ENCODE data around the gene ROBO1. TPM values are rescaled to one million over a fixed set of nuclear protein-coding genes. Genes with fewer than 3 reads are reported as not detected.

Gene ROBO1
- total RNA-seq, 8 experiments from 2014 or later: 45.0 to 147 (median 67.8) TPM

DNA sequence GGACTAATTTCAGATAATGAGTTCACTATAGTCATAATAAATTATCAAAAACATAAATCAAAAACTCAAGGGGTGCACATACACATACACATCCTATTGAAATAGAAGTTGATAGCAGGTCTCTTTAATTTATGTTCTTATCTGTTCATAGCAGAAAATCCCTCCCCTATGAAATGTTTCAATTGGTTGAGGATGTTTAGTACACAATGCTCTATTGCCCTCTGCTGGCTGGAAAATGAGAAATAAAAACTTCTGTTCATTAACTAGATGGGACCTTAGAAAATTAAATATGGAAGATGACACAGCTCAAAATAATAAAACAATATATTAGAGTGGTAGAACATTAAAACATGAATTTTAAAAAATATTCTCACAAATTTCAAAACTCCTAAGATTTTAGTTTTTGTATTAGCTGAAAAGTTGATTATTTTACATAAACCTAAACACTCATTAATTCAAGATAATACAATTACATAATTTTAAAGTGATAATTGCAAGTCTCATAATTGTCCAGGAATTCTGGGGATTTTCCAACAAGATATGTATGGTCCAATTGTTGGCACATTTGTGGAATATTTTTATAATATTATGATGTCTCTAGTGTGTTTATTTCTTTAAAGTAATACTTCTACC is 735.0 kb downstream of the ROBO1 start:
- H3K4me3 ChIP-seq: no peak overlapping the region
- H3K27ac ChIP-seq: no peak overlapping the region
- peak in 4 of 8 experiments; percentile 14 to 63 (median 48) for ATAC-seq (replicated peaks in 6 of 8)
- no peaks in the 10 kb centered on the region for H3K4me1 ChIP-seq (replicated peaks in 1 of 2)
- in situ Hi-C loops (cut with MboI; ENCODE audit: low pct_unique_long_range_greater_than_20kb in 2 of 9, low sequenced_read_pairs in 9 of 9, unreplicated experiment in 9 of 9): loop anchor here in 3 of 9 experiments (10.0 to 25.0 kb wide), 2 partner anchors 368 to 371 kb away; no protein-coding TSS in a partner anchor

DNA sequence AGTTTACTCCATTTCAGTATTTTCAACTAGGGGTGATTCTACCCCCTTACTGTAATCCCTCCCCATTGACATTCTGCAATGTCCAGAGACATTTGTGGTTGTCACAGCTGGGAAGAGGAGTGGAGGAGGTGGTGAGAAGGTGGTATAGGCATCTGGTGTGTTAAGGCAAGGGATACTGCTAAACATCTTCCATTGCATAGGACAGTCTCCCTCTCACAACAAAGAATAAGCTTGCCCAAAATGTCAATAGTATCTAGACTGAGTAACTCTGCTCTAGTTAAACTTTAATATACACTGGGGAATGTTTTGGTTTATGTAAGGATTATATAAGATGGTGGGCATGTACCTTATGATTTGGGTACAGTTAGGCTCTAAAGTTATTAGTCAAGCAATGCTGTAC is 737.6 kb downstream of the ROBO1 start:
- Histone ChIP-seq H3K4me3 (no peak overlapping the region), H3K27ac (no peak overlapping the region), H3K4me1 (replicated peaks in 1 of 2) (no peaks in the 10 kb centered on the region)
- in situ Hi-C loops (cut with MboI; ENCODE audit: low pct_unique_long_range_greater_than_20kb in 2 of 9, low sequenced_read_pairs in 9 of 9, unreplicated experiment in 9 of 9): loop anchor here in 3 of 9 experiments (10.0 to 25.0 kb wide), 2 partner anchors 365 to 368 kb away; no protein-coding TSS in a partner anchor
- ATAC-seq (replicated peaks in 6 of 8): no peak

DNA sequence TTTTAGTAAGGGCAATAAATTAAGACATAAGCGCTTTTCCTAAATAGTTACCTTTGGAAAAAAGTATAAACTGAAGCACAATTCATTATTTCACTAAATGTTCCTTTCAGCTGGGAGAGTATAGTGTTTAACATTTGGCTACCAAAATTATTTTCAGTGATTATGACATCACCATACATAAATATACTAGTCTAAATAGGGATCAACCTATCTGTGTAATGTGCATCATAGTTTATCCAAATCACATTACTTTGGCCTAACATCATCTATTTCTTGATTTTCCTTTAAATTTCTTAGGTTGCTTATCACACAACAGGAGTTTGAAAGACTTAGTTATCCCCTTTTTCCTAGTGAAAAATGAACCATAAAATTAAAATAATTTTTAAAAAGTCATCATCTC is 738.9 kb downstream of the ROBO1 start:
- Histone ChIP-seq H3K4me3 (no peak overlapping the region), H3K4me1 (replicated peaks in 1 of 2) (no peaks in the 10 kb centered on the region), H3K27ac (no peak overlapping the region)
- in situ Hi-C loops (cut with MboI; ENCODE audit: low pct_unique_long_range_greater_than_20kb in 2 of 9, low sequenced_read_pairs in 9 of 9, unreplicated experiment in 9 of 9): loop anchor here in 3 of 9 experiments (10.0 to 25.0 kb wide), 2 partner anchors 364 to 367 kb away; no protein-coding TSS in a partner anchor
- WGBS, 10 experiments: 88 to 100% (median 100%) methylated on average over 1 of the region's 1 CpG; no CpG with 5 or more reads in 2 of the 10 experiments
- no peak for ATAC-seq (replicated peaks in 6 of 8)

DNA sequence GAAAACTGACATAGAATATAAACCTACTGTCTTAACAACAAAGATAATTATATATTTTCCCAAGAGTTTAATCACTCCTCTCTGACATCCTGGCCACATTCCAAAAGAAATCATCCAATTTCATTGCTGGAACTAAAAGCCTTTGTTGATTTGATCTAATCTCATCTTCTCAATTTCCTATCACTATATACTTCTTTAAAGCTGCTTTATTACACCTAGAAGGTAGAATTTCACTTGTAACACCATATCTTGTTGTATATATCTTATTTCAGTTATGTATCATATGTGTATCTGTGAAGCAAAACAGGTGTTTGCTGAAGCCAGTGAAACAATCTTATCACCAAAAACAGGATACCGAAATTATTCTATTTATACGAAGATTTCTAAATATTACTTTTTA is 740.2 kb downstream of the ROBO1 start:
- no peaks in the 10 kb centered on the region for H3K4me1 ChIP-seq (replicated peaks in 1 of 2)
- H3K4me3 ChIP-seq: no peak overlapping the region
- ATAC-seq (replicated peaks in 6 of 8): no peak
- no peak overlapping the region for H3K27ac ChIP-seq
- WGBS, 10 experiments: 75 to 100% (median 96%) methylated on average over 2 of the region's 2 CpGs; no CpG with 5 or more reads in 1 of the 10 experiments
- in situ Hi-C loops (cut with MboI; ENCODE audit: low pct_unique_long_range_greater_than_20kb in 2 of 9, low sequenced_read_pairs in 9 of 9, unreplicated experiment in 9 of 9): loop anchor here in 3 of 9 experiments (10.0 to 25.0 kb wide), 2 partner anchors 363 to 365 kb away; no protein-coding TSS in a partner anchor

DNA sequence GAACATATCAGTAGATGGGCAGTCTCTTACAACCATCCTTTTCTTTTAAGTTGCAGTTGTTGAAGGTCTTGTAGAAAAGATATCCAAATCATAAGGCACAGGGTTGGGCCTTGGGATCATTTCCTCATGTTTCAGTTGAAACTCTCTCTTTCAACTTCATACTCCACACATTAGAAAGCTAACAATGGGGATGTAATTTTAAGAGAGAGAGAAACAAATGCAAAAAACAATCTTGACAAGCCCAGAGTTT is 747.9 kb downstream of the ROBO1 start:
- H3K4me1 ChIP-seq (replicated peaks in 1 of 2): peaks cover 5 to 21% of the 10 kb centered on the region in 2 donors
- in situ Hi-C loops (cut with MboI; ENCODE audit: low pct_unique_long_range_greater_than_20kb in 2 of 9, low sequenced_read_pairs in 9 of 9, unreplicated experiment in 9 of 9): loop anchor here in 4 of 9 experiments (10.0 to 25.0 kb wide), 3 partner anchors 355 to 1983 kb away; partner anchors contain the start of gene ROBO2 (in 1 of the 4)
- H3K27ac ChIP-seq: no peak overlapping the region
- peak overlapping the region; percentile 69 to 93 (median 72) for H3K4me3 ChIP-seq
- peak in 1 of 8 experiments; percentile 0 for ATAC-seq (replicated peaks in 6 of 8)

DNA sequence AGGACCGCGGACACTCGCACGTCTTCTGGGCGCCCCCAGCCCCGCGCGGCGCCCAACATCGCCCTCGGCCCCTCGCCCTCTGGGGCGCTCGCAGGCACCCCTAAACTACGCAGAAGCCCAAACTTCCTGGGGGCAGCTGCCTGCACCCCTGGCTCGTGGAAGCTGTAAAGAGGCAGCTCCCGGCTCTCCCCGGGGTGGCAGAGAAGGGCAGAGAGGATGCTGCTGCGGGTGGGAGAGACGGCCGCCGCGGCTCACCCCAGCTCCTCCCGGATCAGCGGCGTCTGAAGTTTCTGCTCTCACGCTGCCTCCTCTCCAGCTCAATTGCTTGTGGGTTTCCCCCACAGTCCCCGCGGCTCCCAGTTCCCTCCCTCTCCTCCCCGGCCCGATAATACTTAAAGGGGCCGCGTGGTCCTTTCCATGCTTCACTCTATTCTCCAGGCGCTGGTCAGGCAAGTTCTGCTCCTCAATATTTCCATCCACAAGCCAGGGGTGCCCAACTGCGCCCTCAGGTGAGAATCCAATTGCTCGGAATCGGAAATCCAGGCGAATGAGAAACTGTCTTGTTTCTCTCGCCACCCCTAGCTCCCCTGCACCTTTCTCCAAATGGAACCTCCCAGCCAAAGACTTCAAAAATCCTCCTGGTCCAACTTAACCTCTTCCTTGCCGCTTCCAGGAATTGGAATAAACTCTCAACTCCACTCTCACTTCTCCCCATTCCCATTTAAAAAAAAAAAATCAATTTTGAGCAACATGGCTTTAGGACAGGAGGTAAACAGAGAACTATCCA is 748.5 kb downstream of the ROBO1 start:
- ATAC-seq (replicated peaks in 6 of 8): peak; percentile 79 to 87 (median 82)
- Histone ChIP-seq H3K4me1 (replicated peaks in 1 of 2) (peaks cover 5 to 25% of the 10 kb centered on the region in 2 donors), H3K4me3 (peak overlapping the region; percentile 69 to 93 (median 72)), H3K27ac (peak overlapping the region; percentile 94 to 96)
- WGBS, 10 experiments: 0 to 10% (median 1%) methylated on average over 1 to 15 of the region's 40 CpGs; no CpG with 5 or more reads in 4 of the 10 experiments
- in situ Hi-C loops (cut with MboI; ENCODE audit: low pct_unique_long_range_greater_than_20kb in 2 of 9, low sequenced_read_pairs in 9 of 9, unreplicated experiment in 9 of 9): loop anchor here in 3 of 9 experiments (25.0 kb wide), 2 partner anchors 357 to 1982 kb away; partner anchors contain the start of gene ROBO2 (in 1 of the 3)

DNA sequence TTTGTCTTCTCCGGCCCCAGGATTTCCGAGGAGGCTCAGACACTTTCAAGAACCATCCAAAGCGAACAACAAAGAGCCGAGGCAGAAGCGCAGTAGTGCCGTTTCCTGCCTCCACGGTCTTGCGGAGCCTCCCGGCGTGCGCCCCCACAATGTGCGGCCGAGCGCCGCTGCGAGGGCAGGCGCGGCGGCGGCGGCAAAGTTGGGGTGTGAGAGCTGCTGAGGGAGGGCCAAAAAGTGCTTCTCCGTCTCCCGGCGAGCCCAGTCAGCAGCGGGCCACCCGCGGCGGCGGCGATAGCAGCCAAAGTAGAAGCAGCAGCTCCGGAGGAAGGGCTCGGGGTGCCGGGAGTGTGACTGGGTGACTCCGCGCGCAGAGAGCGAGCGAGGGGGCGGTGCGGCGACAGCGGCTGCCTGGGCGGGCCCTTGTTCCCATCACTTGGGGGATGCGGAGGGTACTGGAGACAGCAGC is 749.1 kb downstream of the ROBO1 start:
- 0 to 3% (median 0%) methylated on average over 2 to 20 of the region's 44 CpGs; no CpG with 5 or more reads in 5 of the 10 experiments for WGBS, 10 experiments
- in situ Hi-C loops (cut with MboI; ENCODE audit: low pct_unique_long_range_greater_than_20kb in 2 of 9, low sequenced_read_pairs in 9 of 9, unreplicated experiment in 9 of 9): loop anchor here in 3 of 9 experiments (25.0 kb wide), 2 partner anchors 356 to 1981 kb away; partner anchors contain the start of gene ROBO2 (in 1 of the 3)
- ATAC-seq (replicated peaks in 6 of 8): peak; percentile 48 to 84 (median 76)
- Histone ChIP-seq H3K4me3 (peak overlapping the region; percentile 69 to 93 (median 72)), H3K27ac (no peak overlapping the region), H3K4me1 (replicated peaks in 1 of 2) (peaks cover 5 to 29% of the 10 kb centered on the region in 2 donors)

DNA sequence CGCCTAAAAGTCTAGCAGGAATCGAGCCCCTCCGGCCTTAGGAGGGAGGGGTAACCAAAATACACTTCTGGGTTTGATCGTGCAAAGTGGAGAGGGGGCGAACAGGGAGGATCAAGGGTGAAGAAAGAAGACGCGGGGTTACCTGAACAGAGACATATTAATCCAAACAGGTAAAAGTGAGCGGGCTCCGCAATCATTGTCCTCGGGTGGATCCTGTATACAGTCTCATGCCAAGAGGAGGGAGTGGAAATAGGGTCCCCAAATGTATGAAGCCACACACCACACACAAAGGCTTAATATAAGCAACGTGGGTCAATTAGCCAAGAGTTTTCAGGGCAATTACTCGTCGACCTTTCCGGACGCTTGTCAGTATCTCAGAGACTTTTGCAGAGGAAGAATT is 749.5 kb downstream of the ROBO1 start:
- peak in 4 of 8 experiments; percentile 0 to 4 (median 2) for ATAC-seq (replicated peaks in 6 of 8)
- in situ Hi-C loops (cut with MboI; ENCODE audit: low pct_unique_long_range_greater_than_20kb in 2 of 9, low sequenced_read_pairs in 9 of 9, unreplicated experiment in 9 of 9): loop anchor here in 3 of 9 experiments (25.0 kb wide), 2 partner anchors 356 to 1981 kb away; partner anchors contain the start of gene ROBO2 (in 1 of the 3)
- peaks cover 6 to 30% of the 10 kb centered on the region in 2 donors for H3K4me1 ChIP-seq (replicated peaks in 1 of 2)
- 0% methylated on average over 2 to 9 of the region's 15 CpGs; no CpG with 5 or more reads in 5 of the 10 experiments for WGBS, 10 experiments
- H3K27ac ChIP-seq: no peak overlapping the region
- H3K4me3 ChIP-seq: peak overlapping the region; percentile 69 to 93 (median 72)

DNA sequence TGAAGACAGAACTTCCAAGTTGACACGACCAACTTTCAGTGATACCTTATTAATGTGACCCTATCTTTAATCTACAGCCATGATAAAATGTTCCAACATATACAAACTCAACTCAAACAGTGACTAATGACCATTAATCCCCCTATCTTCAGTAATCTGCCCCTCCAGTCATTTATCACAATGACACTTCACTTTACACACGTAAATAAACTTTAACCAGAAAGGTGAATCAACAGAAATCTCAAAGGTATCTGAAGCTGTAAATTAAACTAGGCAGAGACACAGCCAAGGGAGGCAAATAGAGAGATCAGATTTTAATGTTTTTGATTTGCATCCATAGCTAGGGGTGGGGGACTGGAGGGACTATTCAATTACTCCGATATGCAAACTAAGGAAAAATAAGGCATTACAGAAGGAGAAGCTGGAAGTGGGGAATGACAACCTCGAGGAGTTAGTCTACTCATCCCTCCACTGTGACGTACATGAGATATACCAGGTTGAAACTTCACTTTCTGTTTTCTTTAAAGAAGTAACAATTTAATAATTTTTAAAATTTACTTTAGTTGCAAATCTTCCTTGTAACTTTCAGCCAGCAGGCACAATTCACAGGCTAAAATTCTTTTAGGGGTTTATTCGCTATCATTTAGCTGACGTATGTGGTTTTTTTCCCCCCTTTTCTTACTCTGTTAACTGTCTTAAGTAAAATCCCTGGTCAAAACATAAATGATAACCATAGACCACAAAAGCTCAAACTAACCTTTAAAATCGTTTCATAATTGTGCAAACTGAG is 751.0 kb downstream of the ROBO1 start:
- in situ Hi-C loops (cut with MboI; ENCODE audit: low pct_unique_long_range_greater_than_20kb in 2 of 9, low sequenced_read_pairs in 9 of 9, unreplicated experiment in 9 of 9): loop anchor here in 3 of 9 experiments (25.0 kb wide), 2 partner anchors 354 to 1979 kb away; partner anchors contain the start of gene ROBO2 (in 1 of the 3)
- WGBS, 10 experiments: 0 to 24% (median 10%) methylated on average over 1 to 8 of the region's 8 CpGs; no CpG with 5 or more reads in 1 of the 10 experiments
- H3K27ac ChIP-seq: no peak overlapping the region
- no peak for ATAC-seq (replicated peaks in 6 of 8)
- peaks cover 18 to 45% of the 10 kb centered on the region in 2 donors for H3K4me1 ChIP-seq (replicated peaks in 1 of 2)
- H3K4me3 ChIP-seq: peak overlapping the region; percentile 69 to 93 (median 72)

DNA sequence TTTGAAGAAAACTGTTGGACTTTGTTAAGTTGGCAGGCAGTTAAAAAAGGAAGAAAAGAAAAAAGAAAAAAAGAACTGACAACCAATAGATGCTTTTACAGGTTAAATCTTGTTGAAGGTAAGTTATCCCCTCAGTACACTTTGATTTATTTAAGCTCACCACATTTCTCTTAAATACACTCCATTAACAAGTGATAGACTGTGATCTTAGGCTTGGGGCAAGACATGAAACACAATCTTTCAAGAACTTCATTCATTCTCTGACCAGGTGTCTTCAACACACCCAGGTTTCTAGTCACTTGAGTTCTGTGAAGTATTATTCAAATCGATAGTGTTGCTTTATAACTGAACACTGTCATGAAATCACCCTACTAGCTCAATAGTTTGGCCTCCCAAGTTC is 751.9 kb downstream of the ROBO1 start:
- Histone ChIP-seq H3K4me1 (replicated peaks in 1 of 2) (peaks cover 19 to 53% of the 10 kb centered on the region in 2 donors), H3K27ac (no peak overlapping the region), H3K4me3 (peak overlapping the region; percentile 4 to 93 (median 72))
- ATAC-seq (replicated peaks in 6 of 8): no peak
- in situ Hi-C loops (cut with MboI; ENCODE audit: low pct_unique_long_range_greater_than_20kb in 2 of 9, low sequenced_read_pairs in 9 of 9, unreplicated experiment in 9 of 9): loop anchor here in 3 of 9 experiments (25.0 kb wide), 2 partner anchors 354 to 1979 kb away; partner anchors contain the start of gene ROBO2 (in 1 of the 3)
- 14 to 86% (median 38%) methylated on average over 1 of the region's 1 CpG; no CpG with 5 or more reads in 5 of the 10 experiments for WGBS, 10 experiments

DNA sequence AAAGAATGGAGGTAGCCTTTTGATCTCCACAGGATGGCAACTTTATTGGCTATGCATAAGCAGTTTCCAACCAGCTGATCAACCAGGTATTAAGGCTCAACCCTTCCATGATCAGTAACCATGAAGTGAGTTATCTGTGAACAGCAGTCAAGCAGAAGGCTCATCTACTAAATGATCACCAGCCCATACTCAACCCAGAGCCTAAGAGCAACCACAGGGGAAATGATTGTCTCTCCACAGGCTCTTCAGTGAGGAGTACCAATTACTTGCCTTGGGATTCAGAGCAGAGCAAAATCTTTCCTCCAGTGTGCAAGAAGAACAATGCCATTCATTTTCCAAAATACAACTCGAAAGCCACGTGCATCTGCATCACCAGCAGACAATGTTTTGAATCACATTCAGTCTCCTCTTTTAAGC is 754.8 kb downstream of the ROBO1 start:
- peak in 4 of 8 experiments; percentile 15 to 34 (median 32) for ATAC-seq (replicated peaks in 6 of 8)
- in situ Hi-C loops (cut with MboI; ENCODE audit: low pct_unique_long_range_greater_than_20kb in 2 of 9, low sequenced_read_pairs in 9 of 9, unreplicated experiment in 9 of 9): loop anchor here in 3 of 9 experiments (25.0 kb wide), 2 partner anchors 351 to 1976 kb away; partner anchors contain the start of gene ROBO2 (in 1 of the 3)
- WGBS, 10 experiments: 10 to 63% (median 57%) methylated on average over 1 to 2 of the region's 2 CpGs; no CpG with 5 or more reads in 5 of the 10 experiments
- Histone ChIP-seq H3K4me3 (no peak overlapping the region), H3K4me1 (replicated peaks in 1 of 2) (peaks cover 16 to 49% of the 10 kb centered on the region in 2 donors), H3K27ac (no peak overlapping the region)

DNA sequence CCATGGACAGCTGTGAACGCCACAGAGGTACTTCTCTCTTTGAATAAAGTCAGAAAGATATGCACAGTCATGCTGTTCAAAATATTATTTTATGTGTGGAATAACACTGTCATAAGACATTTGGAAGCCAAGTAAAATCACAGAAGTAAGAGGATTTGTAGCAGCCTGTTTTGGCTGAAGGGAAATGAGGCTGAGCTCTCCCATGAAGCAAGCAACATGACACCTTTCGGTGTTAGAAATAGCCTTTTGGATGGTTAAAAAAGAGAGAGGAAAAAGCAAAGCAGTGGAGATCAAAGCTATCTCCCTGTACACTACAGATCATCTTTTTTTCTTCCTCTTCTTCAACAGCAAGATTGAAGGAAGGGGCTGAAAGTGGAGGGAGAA is 755.3 kb downstream of the ROBO1 start:
- Histone ChIP-seq H3K4me3 (no peak overlapping the region), H3K27ac (no peak overlapping the region), H3K4me1 (replicated peaks in 1 of 2) (peaks cover 16 to 49% of the 10 kb centered on the region in 2 donors)
- in situ Hi-C loops (cut with MboI; ENCODE audit: low pct_unique_long_range_greater_than_20kb in 2 of 9, low sequenced_read_pairs in 9 of 9, unreplicated experiment in 9 of 9): loop anchor here in 3 of 9 experiments (25.0 kb wide), 2 partner anchors 350 to 1975 kb away; partner anchors contain the start of gene ROBO2 (in 1 of the 3)
- 33 to 100% (median 96%) methylated on average over 1 to 2 of the region's 2 CpGs; no CpG with 5 or more reads in 1 of the 10 experiments for WGBS, 10 experiments
- peak in 2 of 8 experiments; percentile 13 to 21 for ATAC-seq (replicated peaks in 6 of 8)
